ENCODE results near the gene TNFRSF18.

Gene TNFRSF18

GRCh38 chr1:1231400-1232207 is 25.2 kb upstream of the TNFRSF18 start, which contains the start of gene SDF4:
Gene SDF4, minus strand, starts transcription at chr1:1232001. Its CDS starts 3,229 bp downstream, at chr1:1228772.
- peak; percentile 98 for DNase-seq (ENCODE audit: extremely low read depth, insufficient read length)
- peaks cover 20% of the 10 kb centered on the region for H3K36me3 ChIP-seq (ENCODE audit: control insufficient read depth, insufficient read depth, low read length)
- peak within 1 kb of the TSS; percentile 95 for H3K4me3 ChIP-seq (replicated peaks; ENCODE audit: low read depth, low read length)
- no peaks in the 10 kb centered on the region for H3K27me3 ChIP-seq (replicated peaks; ENCODE audit: control insufficient read depth, insufficient read depth, low read length)
- TF ChIP-seq, protein P1, sequence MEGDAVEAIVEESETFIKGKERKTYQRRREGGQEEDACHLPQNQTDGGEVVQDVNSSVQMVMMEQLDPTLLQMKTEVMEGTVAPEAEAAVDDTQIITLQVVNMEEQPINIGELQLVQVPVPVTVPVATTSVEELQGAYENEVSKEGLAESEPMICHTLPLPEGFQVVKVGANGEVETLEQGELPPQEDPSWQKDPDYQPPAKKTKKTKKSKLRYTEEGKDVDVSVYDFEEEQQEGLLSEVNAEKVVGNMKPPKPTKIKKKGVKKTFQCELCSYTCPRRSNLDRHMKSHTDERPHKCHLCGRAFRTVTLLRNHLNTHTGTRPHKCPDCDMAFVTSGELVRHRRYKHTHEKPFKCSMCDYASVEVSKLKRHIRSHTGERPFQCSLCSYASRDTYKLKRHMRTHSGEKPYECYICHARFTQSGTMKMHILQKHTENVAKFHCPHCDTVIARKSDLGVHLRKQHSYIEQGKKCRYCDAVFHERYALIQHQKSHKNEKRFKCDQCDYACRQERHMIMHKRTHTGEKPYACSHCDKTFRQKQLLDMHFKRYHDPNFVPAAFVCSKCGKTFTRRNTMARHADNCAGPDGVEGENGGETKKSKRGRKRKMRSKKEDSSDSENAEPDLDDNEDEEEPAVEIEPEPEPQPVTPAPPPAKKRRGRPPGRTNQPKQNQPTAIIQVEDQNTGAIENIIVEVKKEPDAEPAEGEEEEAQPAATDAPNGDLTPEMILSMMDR (IDR thresholded peaks at IDR 0.05; ENCODE audit: insufficient read depth, low read length, poor library complexity, severe bottlenecking): no peak

DNA sequence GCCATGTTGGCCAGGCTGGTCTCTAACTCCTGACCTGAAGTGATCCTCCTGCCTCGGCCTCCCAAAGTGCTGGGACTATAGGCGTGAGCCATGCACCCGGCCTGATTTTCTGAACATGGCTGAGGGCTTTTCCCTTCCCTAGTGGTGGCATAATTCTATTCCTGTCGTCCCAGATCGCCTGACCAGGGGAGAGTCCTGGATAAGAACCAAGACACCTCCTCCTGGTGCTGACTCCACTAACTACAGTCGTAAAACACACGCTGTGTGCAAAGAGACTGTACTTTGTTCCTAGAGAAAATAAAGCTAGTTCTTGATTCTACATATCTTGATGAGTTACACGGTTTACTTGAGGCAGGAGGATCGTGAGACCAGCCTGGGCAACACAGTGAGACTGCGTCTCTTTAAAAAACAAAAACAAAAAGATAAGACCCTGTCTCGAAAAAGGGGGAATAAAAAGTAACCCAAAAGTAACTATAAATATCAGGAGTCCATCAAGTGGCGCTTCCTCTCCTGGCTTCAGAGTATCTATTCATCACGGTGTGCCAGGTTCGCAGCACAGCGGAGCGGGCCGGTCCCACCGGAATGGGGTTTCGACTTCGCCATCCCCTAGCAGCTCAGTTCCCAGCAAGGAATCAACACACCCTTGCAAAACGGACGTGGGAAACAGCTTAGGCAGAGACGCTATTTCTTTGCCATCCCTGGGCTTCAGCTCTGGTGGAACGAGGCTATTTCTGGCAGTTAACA is 24.4 kb upstream of the TNFRSF18 start:
- no peak for DNase-seq (ENCODE audit: extremely low read depth, insufficient read length)
- TF ChIP-seq, protein P1 (IDR thresholded peaks at IDR 0.05; ENCODE audit: insufficient read depth, low read length, poor library complexity, severe bottlenecking): no peak
- Histone ChIP-seq H3K36me3 (ENCODE audit: control insufficient read depth, insufficient read depth, low read length) (peaks cover 23% of the 10 kb centered on the region), H3K4me3 (replicated peaks; ENCODE audit: low read depth, low read length) (peak overlapping the region; percentile 95), H3K27me3 (replicated peaks; ENCODE audit: control insufficient read depth, insufficient read depth, low read length) (no peaks in the 10 kb centered on the region)

DNA sequence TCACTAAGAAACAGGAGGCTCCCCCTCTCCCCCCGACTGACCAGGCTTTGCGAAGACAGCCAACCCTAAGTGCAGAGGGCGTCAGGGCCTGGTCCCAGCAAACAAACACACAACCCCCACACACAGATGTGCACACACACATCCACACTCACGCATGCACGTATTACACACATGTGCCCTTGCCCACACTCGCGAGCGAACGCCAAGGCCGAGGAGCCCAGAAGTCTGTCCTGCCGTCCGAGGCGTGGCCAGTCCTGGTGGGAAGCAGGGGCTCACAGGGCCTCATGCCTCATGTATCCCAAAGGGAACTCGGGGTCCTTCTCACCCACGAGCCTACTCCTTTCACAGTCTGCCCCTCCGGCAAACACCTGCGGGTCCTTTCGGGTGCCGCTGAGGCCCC is 23.4 kb upstream of the TNFRSF18 start:
- no peaks in the 10 kb centered on the region for H3K27me3 ChIP-seq (replicated peaks; ENCODE audit: control insufficient read depth, insufficient read depth, low read length)
- TF ChIP-seq, protein P1 (IDR thresholded peaks at IDR 0.05; ENCODE audit: insufficient read depth, low read length, poor library complexity, severe bottlenecking): no peak
- H3K36me3 ChIP-seq (ENCODE audit: control insufficient read depth, insufficient read depth, low read length): peaks cover 31% of the 10 kb centered on the region
- H3K4me3 ChIP-seq (replicated peaks; ENCODE audit: low read depth, low read length): no peak overlapping the region
- no peak for DNase-seq (ENCODE audit: extremely low read depth, insufficient read length)

DNA sequence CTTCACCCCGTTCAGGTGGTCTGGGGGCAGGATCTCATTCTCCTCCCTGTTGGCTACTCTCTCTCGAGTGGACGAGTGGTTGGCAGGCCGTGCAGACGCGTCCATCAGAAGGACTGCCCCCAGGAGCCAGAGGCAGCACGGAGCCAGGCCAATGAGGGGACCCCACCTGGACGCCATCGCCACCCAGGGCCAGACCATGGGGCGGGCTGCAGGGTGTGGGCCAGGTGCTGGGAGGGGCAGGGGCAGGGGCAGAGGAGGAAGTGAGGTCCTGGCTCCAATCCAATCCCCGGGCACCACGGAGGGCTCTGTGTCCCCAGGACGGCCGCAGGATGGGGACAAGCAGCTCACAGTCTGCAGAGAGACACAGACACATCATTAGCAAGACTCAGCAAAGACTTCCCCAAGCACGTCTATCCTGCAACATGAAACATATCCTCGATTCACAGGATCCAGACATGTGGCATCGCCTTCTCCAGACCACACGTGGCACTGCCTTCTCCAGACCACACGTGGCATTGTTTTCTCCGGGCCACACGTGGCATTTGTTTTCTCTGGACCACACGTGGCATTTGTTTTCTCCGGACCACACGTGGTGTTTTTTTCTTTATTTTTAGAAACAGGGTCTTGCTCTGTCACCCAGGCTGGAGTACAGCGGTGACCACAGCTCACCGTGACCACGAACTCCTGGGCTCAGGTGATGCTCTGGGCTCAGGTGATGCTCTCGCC is 22.4 kb upstream of the TNFRSF18 start:
- TF ChIP-seq, protein P1 (IDR thresholded peaks at IDR 0.05; ENCODE audit: insufficient read depth, low read length, poor library complexity, severe bottlenecking): no peak
- peaks cover 31% of the 10 kb centered on the region for H3K36me3 ChIP-seq (ENCODE audit: control insufficient read depth, insufficient read depth, low read length)
- no peak for DNase-seq (ENCODE audit: extremely low read depth, insufficient read length)
- H3K27me3 ChIP-seq (replicated peaks; ENCODE audit: control insufficient read depth, insufficient read depth, low read length): no peaks in the 10 kb centered on the region
- H3K4me3 ChIP-seq (replicated peaks; ENCODE audit: low read depth, low read length): no peak overlapping the region

GRCh38 chr1:1228187-1228586 is 21.8 kb upstream of the TNFRSF18 start:
- TF ChIP-seq, protein P1 (IDR thresholded peaks at IDR 0.05; ENCODE audit: insufficient read depth, low read length, poor library complexity, severe bottlenecking): no peak
- H3K27me3 ChIP-seq (replicated peaks; ENCODE audit: control insufficient read depth, insufficient read depth, low read length): no peaks in the 10 kb centered on the region
- no peak for DNase-seq (ENCODE audit: extremely low read depth, insufficient read length)
- no peak overlapping the region for H3K4me3 ChIP-seq (replicated peaks; ENCODE audit: low read depth, low read length)
- peaks cover 34% of the 10 kb centered on the region for H3K36me3 ChIP-seq (ENCODE audit: control insufficient read depth, insufficient read depth, low read length)
